ENCODE results near the gene LGALS3. TPM values are rescaled to one million over a fixed set of nuclear protein-coding genes. Genes with fewer than 3 reads are reported as not detected.

LGALS3 gene
- total RNA-seq, 4 donors from 2014 or later: 253 to 467 (median 361) TPM

Other genes with a start within 250 kb of the LGALS3 start
- 1 to 10 TPM; 2.2 to 5.0 (median 3.7) TPM for gene GCH1, start 226.4 kb upstream of the LGALS3 start, total RNA-seq
- 1 to 10 TPM in 2 of 4 donors, under 1 TPM in 2; 0.47 to 5.3 (median 2.2) TPM for gene WDHD1, start 102.2 kb upstream of the LGALS3 start, total RNA-seq
- gene SOCS4, start 102.0 kb upstream of the LGALS3 start, total RNA-seq: 10 to 100 TPM; 25.4 to 45.0 (median 37.9) TPM
- gene MAPK1IP1L, start 77.6 kb upstream of the LGALS3 start, total RNA-seq: 10 to 100 TPM; 65.5 to 92.3 (median 73.5) TPM
- 1 to 10 TPM in 1 of 4 donors, under 1 TPM in 1, not detected in 2; 0.23 to 1.2 TPM for gene DLGAP5, start 62.3 kb downstream of the LGALS3 start, total RNA-seq
- 10 to 100 TPM; 18.8 to 32.5 (median 21.8) TPM for gene FBXO34, start 142.2 kb downstream of the LGALS3 start, total RNA-seq